NCI-H510A treated with DMSO at 0.1 percent for 48 hours (cell line): ENCODE results near the gene PHACTR2.
"Not testable (repeated sequence)": the region's sequence is repeated elsewhere in the genome, so short reads cannot be mapped to it uniquely, and the experiment has no call there.

ENCODE experiments used
- DNase-seq: peaks from one replicate; lab custom pipeline; 2025; lab: John Stamatoyannopoulos, UW

PHACTR2 gene

GRCh38 chr6:143767433-143767832 lies 89.7 kb downstream of the PHACTR2 start:
- no peak for DNase-seq

- no peak for DNase-seq
Observed at GRCh38 chr6:143772116-143773086, 94.6 kb downstream of the PHACTR2 start.

GRCh38 chr6:143773506-143774150 lies 95.9 kb downstream of the PHACTR2 start:
- no peak for DNase-seq

- DNase-seq: no peak
Observed at GRCh38 chr6:143774347-143774746, 96.6 kb downstream of the PHACTR2 start.

GRCh38 chr6:143775336-143775735 lies 97.6 kb downstream of the PHACTR2 start:
- DNase-seq: no peak

- DNase-seq: no peak
Observed at GRCh38 chr6:143778926-143779325, 101.2 kb downstream of the PHACTR2 start.

GRCh38 chr6:143782481-143782880 lies 104.7 kb downstream of the PHACTR2 start:
- DNase-seq: no peak

- DNase-seq: no peak
Observed at GRCh38 chr6:143783077-143783476, 105.3 kb downstream of the PHACTR2 start.

GRCh38 chr6:143784316-143784715 lies 106.6 kb downstream of the PHACTR2 start:
- no peak for DNase-seq

GRCh38 chr6:143786371-143786770 lies 108.6 kb downstream of the PHACTR2 start:
- not testable (repeated sequence) for DNase-seq

GRCh38 chr6:143792402-143793279 lies 114.9 kb downstream of the PHACTR2 start:
- DNase-seq: no peak

GRCh38 chr6:143793280-143793619 lies 115.5 kb downstream of the PHACTR2 start:
- DNase-seq: no peak

- DNase-seq: not testable (repeated sequence)
Observed at GRCh38 chr6:143796551-143796950, 118.8 kb downstream of the PHACTR2 start.

- DNase-seq: not testable (repeated sequence)
Observed at GRCh38 chr6:143798487-143798886, 120.7 kb downstream of the PHACTR2 start.

GRCh38 chr6:143802833-143803565 lies 125.2 kb downstream of the PHACTR2 start:
- no peak for DNase-seq

- no peak for DNase-seq
Observed at GRCh38 chr6:143803769-143804568, 126.2 kb downstream of the PHACTR2 start.

GRCh38 chr6:143804835-143805239 lies 127.1 kb downstream of the PHACTR2 start:
- DNase-seq: no peak

- DNase-seq: no peak
Observed at GRCh38 chr6:143806282-143807102, 128.7 kb downstream of the PHACTR2 start.

- no peak for DNase-seq
Observed at GRCh38 chr6:143807103-143807772, 129.5 kb downstream of the PHACTR2 start.
